HepG2 (cell line): ENCODE measurements around the gene PLD1. TPM values are rescaled to one million over a fixed set of nuclear protein-coding genes. Genes with fewer than 3 reads are reported as not detected.
A peak's percentile ranks its signal among the peaks of the same experiment; 100 is the strongest.

Experiments
- ADNP ChIP-seq: sonication (generic); formaldehyde crosslinking; IDR thresholded peaks from 2 replicates; pipeline ENCODE4 v1.4.0; 2020; ENCODE audit warnings: missing genetic modification reagents
- CSRNP1 ChIP-seq: sonication (generic); formaldehyde crosslinking; IDR thresholded peaks from 2 replicates; pipeline ENCODE4 v1.8.1; 2023; ENCODE audit warnings: mild to moderate bottlenecking, missing genetic modification reagents
- ELF4 ChIP-seq: sonication (generic); formaldehyde crosslinking; IDR thresholded peaks from 2 replicates; pipeline ENCODE4 v1.5.0; 2020; ENCODE audit warnings: missing genetic modification reagents, mild to moderate bottlenecking, moderate library complexity, borderline replicate concordance
- EP300 ChIP-seq, 3 experiments: sonication (generic) in 1 of 3; formaldehyde crosslinking in 1 of 3; IDR thresholded peaks; 2 replicates each; pipeline versions ENCODE4 v1.5.1 to v1.6.1; 2011 to 2020; ENCODE audit warnings: low read depth in 2 of 3, low read length in 2 of 3, borderline replicate concordance in 1 of 3, improper control_type of control experiment in 1 of 3, mild to moderate bottlenecking in 1 of 3, missing genetic modification reagents in 1 of 3, moderate library complexity in 1 of 3
- FOXO4 ChIP-seq: sonication (generic); formaldehyde crosslinking; conservative IDR thresholded peaks from 2 replicates; pipeline ENCODE4 v1.8.1; 2023; ENCODE audit warnings: missing genetic modification reagents
- FOXP1 ChIP-seq, 2 experiments: fragments of 450-650 bp in 1 of 2; IDR thresholded peaks; 2 replicates each; pipeline ENCODE4 v1.6.1; 2017 to 2018; ENCODE audit warnings: antibody characterized with exemption in 1 of 2
- GABPB1 ChIP-seq: IDR thresholded peaks from 2 replicates; pipeline ENCODE4 v1.6.1; 2016; ENCODE audit warnings: mild to moderate bottlenecking, missing genetic modification reagents, moderate library complexity, missing compliant biosample characterization
- MLXIP ChIP-seq: sonication (generic); formaldehyde crosslinking; IDR thresholded peaks from 2 replicates; pipeline ENCODE4 v1.9.0; 2021; ENCODE audit warnings: missing genetic modification reagents, borderline replicate concordance
- SOX6 ChIP-seq, 2 experiments: fragments of 450-650 bp in 1 of 2; sonication (generic) in 1 of 2; formaldehyde crosslinking in 1 of 2; IDR thresholded peaks; 2 replicates each; pipeline versions ENCODE4 v1.4.0 to v1.6.1; 2017 to 2020; ENCODE audit warnings: antibody characterized with exemption in 1 of 2, mild to moderate bottlenecking in 1 of 2, missing genetic modification reagents in 1 of 2
- TOE1 ChIP-seq: sonication (generic); formaldehyde crosslinking; IDR thresholded peaks from 2 replicates; pipeline ENCODE4 v1.4.0; 2020; ENCODE audit warnings: mild to moderate bottlenecking, missing genetic modification reagents
- ZBTB43 ChIP-seq: sonication (generic); formaldehyde crosslinking; conservative IDR thresholded peaks from 2 replicates; pipeline ENCODE4 v1.4.0; 2020; ENCODE audit warnings: missing genetic modification reagents
- ZC3H4 ChIP-seq: sonication (generic); formaldehyde crosslinking; IDR thresholded peaks from 2 replicates; pipeline ENCODE4 v1.4.0; 2020; ENCODE audit warnings: missing genetic modification reagents, borderline replicate concordance
- ZNF180 ChIP-seq: sonication (generic); formaldehyde crosslinking; IDR thresholded peaks from 2 replicates; pipeline ENCODE4 v1.4.0; 2020; ENCODE audit warnings: low read depth, missing genetic modification reagents, borderline replicate concordance
- ZNF20 ChIP-seq: sonication (generic); formaldehyde crosslinking; IDR thresholded peaks from 2 replicates; pipeline ENCODE4 v1.4.0; 2020; ENCODE audit warnings: mild to moderate bottlenecking, moderate library complexity, missing genetic modification reagents
- ZNF558 ChIP-seq: sonication (generic); formaldehyde crosslinking; IDR thresholded peaks from 2 replicates; pipeline ENCODE4 v1.9.0; 2022; ENCODE audit warnings: mild to moderate bottlenecking, missing genetic modification reagents, borderline replicate concordance
- ZNF709 ChIP-seq: sonication (generic); formaldehyde crosslinking; IDR thresholded peaks from 2 replicates; pipeline ENCODE4 v1.5.0; 2020; ENCODE audit warnings: mild to moderate bottlenecking, missing genetic modification reagents
- ZNF770 ChIP-seq: sonication (generic); formaldehyde crosslinking; IDR thresholded peaks from 2 replicates; pipeline ENCODE4 v1.5.0; 2020; ENCODE audit warnings: mild to moderate bottlenecking, missing genetic modification reagents
- ZSCAN21 ChIP-seq: sonication (generic); formaldehyde crosslinking; IDR thresholded peaks from 2 replicates; pipeline ENCODE4 v1.8.0; 2022; ENCODE audit warnings: mild to moderate bottlenecking, missing genetic modification reagents, moderate library complexity, borderline replicate concordance
- polyA plus RNA-seq, 8 experiments: library from polyadenylated mRNA; depleted of rRNA in 3 of 8; stranded (reverse) in 7 of 8; unstranded in 1 of 8; fragments of >200 nt; fragmentation: Illumina TruSeq in 4 of 8; extraction: Trizol in 4 of 8; gene quantifications; 2 replicates each; pipeline versions ENCODE4 v1.2.1 to v1.2.3, GENCODE V29; 2011 to 2016; ENCODE audit warnings: low read depth in 4 of 8, missing spikeins in 1 of 8, mixed read lengths in 1 of 8; ENCODE audit not compliant: insufficient read depth in 1 of 8
- total RNA-seq, 5 experiments: library from RNA; depleted of rRNA; stranded (reverse); fragments of >200 nt; fragmentation: Illumina TruSeq; extraction: Trizol; gene quantifications; 2 replicates each; pipeline ENCODE4 v1.2.3, GENCODE V29; 2016; ENCODE audit warnings: low read depth in 1 of 5

The PLD1 gene
- total and polyA plus RNA-seq, 2 of the 13 experiments (the other 11 are each of a cell fraction or from before 2014, with no cell fraction given), result 27.1 to 59.4 TPM

- TF ChIP-seq MLXIP (CRISPR knock-in tag), result no peak
- 0 out of 2 replicates have a peak, but pooled peaks have one; percentile 14 for TF ChIP-seq GABPB1 (CRISPR knock-in tag)
- no peak for TF ChIP-seq ZNF709 (CRISPR knock-in tag)
- no peak for TF ChIP-seq SOX6 (IDR thresholded peaks at IDR 0.05)
- peak; percentile 80 for TF ChIP-seq SOX6 (CRISPR knock-in tag; IDR thresholded peaks at IDR 0.05)
- no peak for TF ChIP-seq ELF4 (CRISPR knock-in tag)
- no peak for TF ChIP-seq FOXP1 (IDR thresholded peaks at IDR 0.05)
- peak; percentile 35; the same call in 1 of the 2 replicates for TF ChIP-seq FOXP1 (CRISPR knock-in tag; IDR thresholded peaks at IDR 0.05)
- TF ChIP-seq TOE1 (CRISPR knock-in tag), result no peak
- no peak for TF ChIP-seq CSRNP1 (CRISPR knock-in tag)
- TF ChIP-seq ZNF180 (CRISPR knock-in tag), result no peak
- no peak for TF ChIP-seq ZC3H4 (CRISPR knock-in tag)
- TF ChIP-seq ZBTB43 (CRISPR knock-in tag), result no peak
- no peak for TF ChIP-seq ADNP (CRISPR knock-in tag)
- no peak for TF ChIP-seq ZNF558 (CRISPR knock-in tag)
- no peak for TF ChIP-seq ZNF770
- TF ChIP-seq ZSCAN21 (CRISPR knock-in tag), result no peak
- no peak; a peak in 1 of 4 replicates for TF ChIP-seq EP300 (IDR thresholded peaks at IDR 0.05; ENCODE audit: low read depth in 2 of 2, low read length in 2 of 2)
- TF ChIP-seq EP300 (CRISPR knock-in tag; IDR thresholded peaks at IDR 0.05; ENCODE audit: borderline replicate concordance), result peak; percentile 68; the same call in 1 of the 2 replicates
- TF ChIP-seq ZNF20, result no peak
- TF ChIP-seq FOXO4 (CRISPR knock-in tag), result no peak
These were observed 18.6 kb downstream of the PLD1 start (continued) for GRCh38 chr3:171791692-171792076.
